Measurements from ENCODE around the gene SLC13A3.

Gene SLC13A3

DNA sequence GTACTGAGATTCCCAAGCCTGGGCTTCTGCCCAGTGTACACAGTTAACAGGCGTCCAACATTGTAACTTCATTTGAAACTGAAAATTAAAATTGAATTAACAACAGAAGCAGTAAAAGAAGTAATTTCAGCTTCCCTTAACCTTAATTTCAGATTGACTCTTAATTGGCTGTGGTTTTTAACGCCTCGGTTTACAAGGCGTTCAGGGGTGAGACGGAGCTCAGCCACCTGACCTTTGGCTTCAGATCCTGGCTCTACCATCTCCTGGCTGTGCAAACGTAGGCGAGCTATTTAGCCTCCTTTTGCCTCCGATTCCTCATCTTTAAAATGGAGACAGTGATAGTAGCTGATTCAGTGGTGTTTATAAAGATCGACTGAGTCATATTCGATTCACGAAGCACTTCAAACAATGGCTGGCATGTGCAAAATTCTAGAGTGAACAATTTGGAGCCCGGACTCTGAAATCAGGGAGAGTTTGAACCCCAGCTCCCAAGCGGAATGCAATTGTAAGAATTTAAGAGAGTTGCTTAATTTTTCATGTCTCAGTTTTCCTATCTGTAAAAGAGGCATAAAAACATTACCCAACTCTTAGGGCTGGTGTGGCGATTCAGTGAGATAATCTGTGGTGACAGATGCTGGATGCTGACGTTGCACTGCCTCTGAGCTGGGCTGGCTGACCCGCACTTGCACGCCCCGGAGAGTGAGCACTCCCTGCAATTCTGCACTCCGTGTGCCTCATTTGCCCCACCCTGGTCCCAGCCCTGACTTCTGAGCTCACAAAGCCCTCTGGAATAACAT lies 77.3 kb downstream of the SLC13A3 start:
- FAIRE-seq, result no peak

DNA sequence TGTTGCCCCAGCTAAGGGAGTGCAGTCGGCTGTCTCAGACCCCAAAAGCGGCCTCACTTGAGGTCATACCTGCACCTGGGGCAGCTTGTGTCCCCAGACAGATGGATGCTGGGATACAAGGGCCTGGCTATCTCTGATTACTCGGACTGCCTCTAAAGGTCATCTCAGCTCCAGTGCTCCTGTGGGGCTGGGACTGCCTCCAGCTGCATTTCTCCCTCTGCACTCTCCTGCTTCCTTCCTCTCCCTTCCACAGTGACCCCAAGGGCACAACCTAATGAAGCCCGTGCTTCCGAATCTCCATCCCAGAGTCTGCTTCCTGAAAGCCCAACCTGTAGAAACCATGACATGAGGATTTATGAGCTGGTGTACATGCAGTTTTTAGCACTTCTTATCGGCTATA lies 78.0 kb downstream of the SLC13A3 start:
- no peak for FAIRE-seq

DNA sequence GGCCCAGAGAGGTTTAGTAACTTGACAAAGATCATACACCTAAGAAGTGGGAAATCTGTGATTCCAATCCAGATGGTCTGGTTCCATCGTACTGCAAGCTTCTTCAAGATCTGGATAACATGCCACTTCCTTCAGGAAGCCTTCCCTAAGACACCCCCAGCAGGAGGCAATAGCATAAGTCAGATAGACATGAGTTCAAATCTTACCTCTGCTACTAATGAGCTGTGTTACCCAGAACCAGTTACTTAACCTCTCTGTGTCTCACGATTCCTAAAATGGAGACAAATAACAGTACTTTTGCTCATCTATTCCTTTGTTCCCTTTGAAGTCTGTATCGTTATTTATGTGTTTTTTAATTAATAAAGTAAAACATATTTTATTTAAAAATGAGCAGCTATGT lies 78.5 kb downstream of the SLC13A3 start:
- FAIRE-seq, result no peak

DNA sequence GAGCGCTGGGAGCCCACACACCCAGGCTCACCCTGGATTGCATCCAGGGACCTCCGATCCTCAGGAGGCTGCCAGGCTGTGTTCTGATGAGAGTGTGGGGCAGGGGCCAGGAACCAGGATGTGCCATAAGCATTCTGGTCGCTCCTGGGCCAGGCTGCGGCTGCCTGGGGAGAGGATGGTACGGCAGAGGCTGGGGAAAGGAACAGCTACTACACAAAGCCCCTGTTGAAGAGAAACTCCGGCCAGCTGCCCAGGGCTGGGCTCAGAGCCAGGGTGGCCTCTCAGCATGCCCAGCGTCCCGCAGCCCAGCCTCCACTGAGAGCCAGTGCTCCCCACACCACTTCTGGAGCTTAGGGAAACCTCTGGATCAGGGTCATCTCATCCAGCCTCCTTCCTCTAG lies 79.1 kb downstream of the SLC13A3 start:
- no peak for FAIRE-seq

DNA sequence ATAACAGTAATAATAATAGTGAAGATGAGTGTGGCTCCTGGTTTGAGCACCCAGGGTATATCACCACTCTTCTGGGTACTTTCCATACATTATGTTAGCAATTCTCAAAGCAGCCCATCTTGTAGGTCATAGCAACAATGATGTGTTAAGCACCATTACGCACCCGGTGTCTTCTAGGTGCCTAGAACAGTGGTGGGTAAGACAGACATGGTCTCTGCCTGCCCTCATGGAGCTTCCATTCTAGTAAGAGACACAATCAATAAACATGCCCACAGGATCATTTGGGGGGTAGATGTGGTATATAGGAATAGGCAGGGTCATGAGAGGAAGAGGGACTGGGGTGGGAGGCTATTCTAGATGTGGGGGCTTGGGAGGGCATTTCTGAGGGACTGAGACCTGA lies 79.8 kb downstream of the SLC13A3 start:
- FAIRE-seq, result no peak

DNA sequence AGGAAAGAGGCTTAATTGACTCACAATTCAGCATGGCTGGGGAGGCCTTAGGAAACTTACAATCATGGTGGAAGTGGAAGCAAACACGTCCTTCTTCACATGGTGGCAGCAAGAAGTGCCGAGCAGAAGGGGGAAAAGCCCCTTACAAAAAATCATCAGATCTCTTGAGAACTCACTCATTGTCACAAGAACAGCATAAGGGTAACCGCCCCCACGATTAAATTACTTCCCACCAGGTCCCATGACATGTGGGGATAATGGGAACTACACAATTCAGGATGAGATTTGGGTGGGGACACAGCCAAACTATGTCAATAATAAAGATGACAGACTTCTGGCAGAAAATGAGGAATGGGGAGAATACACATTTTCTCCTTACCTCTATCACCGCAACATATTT lies 80.3 kb downstream of the SLC13A3 start:
- no peak for FAIRE-seq

DNA sequence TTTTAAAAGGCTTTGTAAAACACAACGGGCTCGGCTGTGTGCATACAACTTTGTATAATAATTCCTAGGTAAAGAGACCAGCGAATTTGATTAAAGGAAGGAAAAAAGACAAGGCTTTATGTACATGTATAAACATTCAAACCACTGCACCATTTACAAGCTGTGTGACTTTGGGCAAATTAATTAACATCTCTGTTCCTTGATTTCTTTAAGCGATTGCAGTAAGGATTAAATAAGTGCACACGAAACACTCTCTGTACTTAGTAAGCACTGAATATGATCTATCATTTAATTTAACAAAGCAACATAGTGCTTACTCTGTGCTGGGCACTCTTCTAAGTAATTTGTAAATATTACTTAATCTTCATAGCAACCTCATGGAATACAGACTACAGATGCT lies 81.3 kb downstream of the SLC13A3 start:
- FAIRE-seq, result no peak

DNA sequence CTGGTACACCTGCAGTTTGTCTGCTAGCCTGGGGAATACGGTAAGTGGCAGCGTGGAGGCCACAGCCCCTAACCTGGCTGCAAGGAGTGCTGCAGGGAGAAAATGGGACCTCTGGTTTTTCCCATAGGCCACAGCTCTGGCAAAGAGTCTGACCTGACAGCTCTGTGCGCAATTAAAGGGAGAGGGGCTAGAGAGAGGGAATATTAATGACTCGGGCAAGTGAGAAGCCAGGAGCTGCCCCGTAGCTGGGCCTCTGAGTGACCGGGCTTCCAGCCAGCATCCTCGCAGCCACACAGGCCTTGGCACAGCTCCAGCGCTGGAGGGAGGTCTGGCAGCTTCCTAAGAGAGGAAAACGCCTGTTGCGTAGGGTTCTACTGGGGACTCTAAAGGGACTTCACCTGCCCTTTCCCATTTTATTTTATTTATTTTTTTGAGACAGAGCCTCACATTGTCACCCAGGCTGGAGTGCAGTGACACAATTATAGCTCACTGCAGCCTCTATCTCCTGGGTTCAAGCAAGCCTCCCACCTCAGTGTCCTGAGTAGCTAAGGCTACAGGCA lies 82.6 kb downstream of the SLC13A3 start:
- FAIRE-seq, result no peak

DNA sequence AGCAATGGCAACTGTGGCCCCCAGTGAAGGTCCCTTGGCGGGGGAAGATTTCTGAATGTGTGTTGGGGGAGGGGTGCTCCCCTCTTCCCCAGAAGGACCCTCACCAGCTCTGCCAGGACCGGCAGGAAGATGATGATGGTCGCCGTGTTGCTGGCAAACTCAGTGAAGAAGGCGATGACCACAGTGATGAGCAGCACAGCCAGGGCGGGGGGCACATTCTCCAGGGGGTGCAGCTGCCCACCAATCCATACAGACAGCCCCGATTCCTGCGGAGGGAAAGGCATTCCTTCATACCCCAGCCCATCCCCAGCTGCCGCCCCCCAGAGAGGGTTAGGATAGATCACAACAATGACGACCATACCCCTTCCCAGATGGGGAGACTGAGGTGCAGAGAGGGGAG lies 85.1 kb downstream of the SLC13A3 start:
- FAIRE-seq, result no peak

DNA sequence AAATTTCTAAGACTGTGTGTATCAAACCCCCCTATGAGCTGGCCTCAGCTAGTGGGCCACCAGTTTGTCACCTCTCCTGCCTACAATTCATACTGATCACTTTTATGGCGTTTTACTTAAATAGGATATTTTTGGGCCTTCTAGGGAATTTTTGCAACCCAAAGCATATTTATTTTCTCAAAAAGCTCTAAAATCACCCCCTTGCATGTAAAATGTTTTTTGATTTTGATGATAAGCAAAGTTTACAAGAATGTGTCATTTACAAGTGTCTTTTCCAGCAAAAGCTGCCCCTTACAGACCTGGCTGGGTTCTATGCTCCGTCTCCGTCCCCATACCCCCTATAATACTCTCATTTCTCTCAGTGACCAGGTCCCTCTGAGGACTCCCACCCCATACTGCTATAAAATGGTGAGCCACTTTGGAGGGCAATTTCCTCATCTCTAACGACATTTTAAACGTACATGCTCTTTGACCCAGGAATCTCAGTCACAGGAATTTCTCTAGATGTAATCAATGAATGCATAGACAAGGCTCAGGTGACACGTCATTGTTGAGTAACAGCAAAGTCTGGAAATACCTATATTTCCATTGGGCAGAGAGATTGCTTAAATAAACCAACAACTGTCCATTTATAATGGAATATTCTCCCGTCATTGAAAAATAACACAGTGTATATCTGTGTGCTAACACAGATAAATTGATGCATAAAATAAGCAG lies 86.9 kb downstream of the SLC13A3 start:
- FAIRE-seq, result no peak

DNA sequence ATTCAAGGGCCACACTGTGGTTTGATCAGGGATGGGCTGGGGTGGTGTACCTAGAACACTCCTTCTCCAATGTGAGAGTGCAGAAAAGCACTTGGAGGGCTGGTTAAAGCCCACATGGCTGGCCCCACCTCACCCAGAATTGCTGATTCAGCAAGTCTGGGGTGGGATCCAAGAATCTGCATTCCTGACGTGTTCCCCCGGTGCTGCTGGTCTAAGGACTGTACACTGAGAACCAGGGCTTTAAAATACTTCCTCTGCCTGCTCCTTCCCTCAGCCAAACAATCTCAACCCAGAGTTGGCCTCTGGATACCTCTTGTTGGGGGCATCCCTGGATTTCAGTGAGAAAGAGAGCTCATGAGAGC lies 87.4 kb downstream of the SLC13A3 start:
- FAIRE-seq, result no peak

DNA sequence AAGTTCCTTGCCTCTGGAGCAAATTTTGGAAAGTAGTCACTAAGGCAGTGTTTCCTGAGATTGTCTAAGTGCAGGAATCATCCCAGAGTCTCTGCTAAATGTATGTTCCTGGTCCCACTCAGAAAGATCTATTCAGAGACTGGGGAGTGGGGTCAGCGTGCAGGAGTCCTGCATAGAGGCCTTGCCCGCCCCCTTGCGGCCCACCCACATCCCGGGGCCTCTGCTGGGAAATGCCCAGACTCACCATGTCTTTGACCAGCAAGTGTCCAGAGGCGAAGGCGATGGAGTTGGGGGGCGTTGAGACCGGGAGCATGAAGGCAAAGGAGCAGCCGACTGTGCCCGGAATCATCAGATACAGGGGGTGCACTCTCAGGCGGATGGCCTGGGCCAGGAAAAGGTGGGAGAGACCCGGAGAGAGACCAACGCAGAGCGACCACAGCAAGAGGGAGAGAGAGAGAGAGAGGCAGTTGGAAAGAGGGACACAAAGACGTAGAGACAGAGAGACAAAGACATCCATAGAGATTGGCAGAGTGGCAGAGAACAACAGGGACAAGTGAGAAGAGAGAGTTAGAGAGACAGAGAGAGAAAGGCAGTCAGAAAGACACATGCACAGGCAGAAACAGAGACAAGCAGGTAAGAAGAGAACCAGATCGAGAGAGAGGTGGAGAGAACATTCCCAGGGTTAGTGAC lies 87.9 kb downstream of the SLC13A3 start:
- FAIRE-seq, result no peak

DNA sequence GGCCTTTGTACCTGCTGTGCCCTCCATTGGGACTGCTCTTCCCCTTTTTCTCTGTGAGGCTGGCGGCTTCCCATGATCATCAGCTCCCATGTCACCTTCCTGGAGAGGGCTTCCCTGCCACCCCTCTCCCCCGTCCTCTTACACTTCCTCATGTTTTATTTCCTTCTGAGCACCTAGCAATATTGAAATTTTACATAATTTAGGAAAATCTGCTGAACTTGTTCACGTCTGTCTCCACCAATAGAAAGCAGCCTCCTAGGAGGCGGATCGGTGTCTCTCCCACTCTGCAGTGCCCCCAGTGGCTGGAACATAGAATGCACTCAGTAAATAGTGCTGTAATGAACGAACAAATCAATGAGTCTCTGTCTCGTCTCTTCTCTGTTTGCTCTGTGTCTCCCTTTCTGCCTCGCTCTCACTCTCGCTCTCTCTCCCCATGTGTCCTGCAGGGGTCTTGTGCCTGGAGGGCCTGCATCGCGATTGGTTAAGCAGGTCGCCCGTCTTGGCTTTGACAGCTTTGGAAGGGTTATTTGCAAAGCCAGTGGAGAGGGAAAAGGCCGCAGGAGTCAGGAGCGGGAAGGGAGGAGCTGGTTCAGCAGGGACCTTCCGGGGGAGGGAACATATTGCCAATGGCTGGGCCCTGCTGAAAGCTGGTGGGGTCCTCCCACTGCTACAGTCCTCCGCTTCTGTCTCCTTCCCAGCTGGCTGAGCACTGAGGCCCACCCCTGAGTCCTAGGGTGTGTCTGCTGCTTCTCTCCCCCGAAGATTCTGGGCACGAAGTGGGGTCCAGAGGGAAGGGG lies 88.7 kb downstream of the SLC13A3 start:
- peak; percentile 58 for FAIRE-seq

DNA sequence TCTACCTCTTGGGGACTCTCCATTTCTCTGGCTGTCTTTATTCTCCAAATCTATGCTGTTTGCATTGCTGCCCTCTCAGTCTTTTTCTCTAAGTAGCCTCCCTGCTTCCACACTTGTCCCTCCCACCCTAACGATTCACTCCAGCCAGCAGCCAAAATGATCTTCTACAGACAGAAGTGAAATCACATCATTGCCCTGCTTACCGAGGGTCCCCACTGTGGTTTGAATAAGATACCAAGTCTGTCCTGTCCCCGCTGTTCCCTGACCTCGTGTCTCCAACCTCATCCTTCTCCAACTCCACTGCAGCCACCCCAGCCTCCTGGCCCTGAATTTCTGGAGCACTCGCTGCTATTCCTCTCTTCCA lies 89.3 kb downstream of the SLC13A3 start:
- FAIRE-seq, result no peak

DNA sequence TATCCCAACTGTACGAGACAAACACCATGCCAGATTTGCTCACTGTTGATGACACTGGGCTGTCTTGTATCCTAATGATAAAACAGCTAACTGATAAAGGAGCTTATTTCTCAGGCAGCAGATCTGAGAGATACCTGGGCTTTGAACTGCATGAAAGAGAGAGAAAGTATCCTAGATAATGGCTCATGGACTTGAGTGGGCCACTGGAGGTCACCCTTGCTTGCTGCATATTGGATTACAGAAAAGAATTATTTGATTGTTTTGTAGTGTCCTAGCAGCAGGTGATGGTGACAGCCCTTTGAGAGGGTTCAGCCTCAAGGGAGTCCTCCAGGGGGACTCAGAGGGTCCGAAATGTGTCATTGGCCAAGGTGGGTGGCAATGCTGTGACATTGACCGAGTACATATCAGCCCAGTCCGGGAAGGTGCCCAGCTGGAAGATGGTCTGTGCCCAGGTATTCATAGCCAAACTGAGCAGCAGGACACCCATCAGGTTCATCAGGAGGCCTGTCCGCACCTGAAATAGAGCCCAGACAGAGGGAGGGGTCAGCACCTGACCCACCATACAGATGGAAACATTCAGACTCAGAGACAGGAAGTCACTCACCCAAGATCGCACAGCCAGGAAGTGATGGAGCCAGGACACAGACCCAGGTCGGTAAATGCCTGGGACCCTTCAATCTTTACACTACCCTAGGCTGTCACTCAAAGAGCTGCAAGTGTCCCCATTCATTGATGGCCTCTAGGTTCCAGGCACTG lies 91.4 kb downstream of the SLC13A3 start:
- no peak for FAIRE-seq

DNA sequence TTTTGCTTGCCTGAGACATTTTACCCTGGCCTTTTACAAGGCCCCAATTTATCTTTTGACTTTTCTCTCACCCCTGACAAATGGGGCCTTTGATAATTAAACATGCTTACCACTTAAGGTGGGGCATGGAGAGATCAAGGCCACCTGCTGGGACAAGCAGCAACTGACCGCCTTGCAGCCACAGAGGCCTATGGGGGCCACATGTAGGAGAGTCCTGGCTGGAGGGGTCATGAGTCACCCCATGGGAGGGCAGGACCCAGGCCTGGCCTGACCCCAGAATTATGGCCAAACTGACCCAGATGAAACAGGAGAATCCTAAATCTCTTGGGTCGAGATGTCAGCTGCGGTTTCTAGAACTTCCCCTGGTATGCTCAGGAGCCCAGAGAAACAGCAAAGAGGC lies 92.3 kb downstream of the SLC13A3 start:
- no peak for FAIRE-seq

DNA sequence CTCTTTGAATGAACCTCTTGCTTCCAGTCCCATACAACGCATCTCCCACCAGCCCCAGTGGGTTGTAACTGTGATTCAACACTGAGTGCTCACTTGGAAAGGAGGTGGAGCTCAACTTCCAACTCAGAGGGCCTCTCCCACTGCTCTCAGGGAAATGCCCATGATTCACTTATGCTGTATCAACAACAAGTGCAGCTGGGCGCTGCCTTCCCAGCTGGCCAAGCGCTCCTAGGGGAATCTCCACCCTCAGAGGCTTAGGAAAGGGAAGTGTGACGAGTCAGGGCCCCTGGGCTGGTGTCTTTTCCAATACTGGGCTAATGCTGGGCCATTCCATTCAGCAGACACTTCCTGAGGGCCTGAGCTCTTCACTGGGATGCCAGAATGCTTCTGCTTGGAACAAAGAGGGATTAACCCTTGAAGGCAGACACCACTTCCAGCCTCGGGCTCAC lies 92.7 kb downstream of the SLC13A3 start:
- FAIRE-seq, result no peak

DNA sequence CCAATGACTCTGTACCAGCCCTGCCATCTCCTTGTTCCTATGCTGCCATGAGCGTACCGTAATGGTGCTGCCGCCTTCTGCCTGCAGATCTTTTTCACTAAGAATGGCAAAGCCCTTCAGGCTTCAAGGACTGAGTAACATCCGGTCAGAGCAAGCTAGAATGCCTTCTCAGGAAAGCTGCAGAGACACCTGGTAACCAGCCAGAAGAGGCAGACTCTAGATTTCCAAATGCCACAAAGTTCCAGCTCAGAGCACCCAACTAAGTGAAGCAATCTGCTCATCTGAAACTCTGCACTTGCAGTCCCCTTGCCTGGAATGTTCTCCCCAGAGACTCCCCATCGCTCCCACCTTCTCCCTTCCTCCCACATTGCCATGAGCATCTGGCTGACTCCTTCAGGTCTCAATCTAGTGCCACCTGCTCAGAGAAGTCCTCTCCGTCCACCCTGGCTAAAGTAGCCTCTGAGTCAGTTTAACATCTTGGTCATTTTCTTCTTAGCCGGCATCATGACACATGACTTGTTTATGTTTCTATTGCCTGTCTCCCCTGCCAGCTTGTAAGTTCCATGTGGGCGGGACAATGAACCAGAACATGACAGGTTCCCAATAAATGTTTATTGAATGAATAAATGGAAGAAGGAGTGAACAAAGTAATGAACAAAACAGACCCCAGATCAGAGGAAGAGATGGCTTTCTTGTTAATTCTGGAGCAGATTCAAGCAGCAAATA lies 93.9 kb downstream of the SLC13A3 start:
- no peak for FAIRE-seq

DNA sequence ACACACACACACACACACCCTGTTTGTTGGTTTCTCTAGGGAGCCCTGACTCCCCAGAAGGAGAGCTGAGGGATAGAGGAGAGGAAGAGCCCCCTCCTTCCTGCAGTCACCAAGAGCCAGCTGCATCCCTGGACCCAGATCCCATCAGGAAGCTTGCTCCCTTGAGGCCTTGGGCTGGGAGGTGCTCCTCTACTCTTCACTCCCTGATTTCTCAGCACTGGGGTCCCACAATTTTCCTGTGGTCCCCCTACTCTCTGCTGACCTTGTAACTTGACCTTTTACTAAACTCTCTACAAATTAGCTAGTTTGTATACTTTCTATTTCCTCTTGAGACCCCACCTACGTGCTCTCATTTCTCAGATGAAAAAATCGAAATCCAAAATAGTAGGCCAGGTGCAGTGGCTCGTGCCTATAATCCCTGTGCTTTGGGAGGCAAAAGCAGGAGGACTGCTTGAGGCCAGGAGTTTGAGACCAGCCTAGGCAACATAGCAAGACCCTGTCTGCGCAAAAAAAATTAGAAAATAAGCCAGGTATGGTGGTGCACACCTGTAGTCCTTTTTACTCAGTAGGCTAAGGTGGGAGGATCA lies 95.8 kb downstream of the SLC13A3 start:
- no peak for FAIRE-seq

DNA sequence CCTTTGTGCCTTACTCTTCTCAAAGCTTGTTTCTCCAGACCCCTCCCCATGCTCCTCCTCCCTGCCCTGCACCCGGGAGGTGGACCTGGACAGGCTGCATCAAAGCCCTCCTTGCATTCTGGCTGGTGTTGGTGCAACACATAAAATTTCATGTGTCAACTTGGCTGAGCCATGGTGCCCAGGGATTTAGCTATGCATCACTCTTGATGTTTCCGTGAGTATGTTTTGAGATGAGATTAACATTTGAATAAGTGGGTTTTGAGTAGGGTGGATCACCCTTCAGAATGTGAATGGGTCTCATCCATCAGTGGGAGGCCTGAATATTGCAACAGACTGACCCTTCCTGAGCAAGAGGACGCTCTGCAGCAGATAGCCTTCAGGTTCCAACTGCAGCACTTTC lies 96.4 kb downstream of the SLC13A3 start:
- FAIRE-seq, result no peak

DNA sequence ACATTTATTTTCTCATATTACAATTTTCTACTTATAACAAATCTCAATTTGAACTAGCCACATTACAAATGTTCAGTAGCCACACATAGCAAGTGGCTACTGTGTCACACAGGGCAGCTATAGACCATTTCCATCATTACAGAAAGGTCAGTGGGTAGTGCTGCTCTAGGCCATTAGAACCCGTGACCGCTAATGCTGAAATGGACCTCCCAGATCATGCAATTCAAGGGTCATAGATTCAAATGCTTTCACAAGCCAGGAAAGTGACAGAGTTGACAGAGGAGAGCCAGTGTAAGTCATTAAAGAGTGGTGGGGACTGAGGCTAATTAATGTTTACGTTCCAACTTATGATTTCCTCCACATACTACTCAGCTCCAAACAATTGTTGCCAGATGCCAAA lies 97.3 kb downstream of the SLC13A3 start:
- FAIRE-seq, result no peak

Measured in endometrium (tissue), 2 donors.